ENCODE results near the gene ZMYM4. TPM values are rescaled to one million over a fixed set of nuclear protein-coding genes. Genes with fewer than 3 reads are reported as not detected.
A peak's percentile ranks its signal among the peaks of the same experiment; 100 is the strongest.

Gene ZMYM4
- polyA plus RNA-seq, 1 of the 3 experiments (the other 2 are of a cell fraction) = 12.2 TPM

GRCh38 chr1:35222322-35223083 is 46.0 kb upstream of the ZMYM4 start (continued):
- TF ChIP-seq USF1 (IDR thresholded peaks at IDR 0.05; ENCODE audit: borderline replicate concordance, low read depth) (0 out of 2 replicates have a peak, but pooled peaks have one; percentile 14), RXRA (IDR thresholded peaks at IDR 0.05; ENCODE audit: borderline replicate concordance, low read depth) (no peak), RFX5 (IDR thresholded peaks at IDR 0.05; ENCODE audit: low read length) (no peak), FOSL2 (IDR thresholded peaks at IDR 0.05; ENCODE audit: borderline replicate concordance, low read depth) (peak; percentile 61; the same call in 1 of the 2 replicates), GATA2 (CRISPR knock-in tag; IDR thresholded peaks at IDR 0.05) (no peak), NRF1 (IDR thresholded peaks at IDR 0.05; ENCODE audit: low read depth, low read length) (no peak), FOXJ3 (CRISPR knock-in tag; IDR thresholded peaks at IDR 0.05) (no peak), TCF12 (IDR thresholded peaks at IDR 0.05) (no peak), USF2 (IDR thresholded peaks at IDR 0.05; ENCODE audit: borderline replicate concordance, low read depth, low read length) (no peak), ZBTB33 (IDR thresholded peaks at IDR 0.05; ENCODE audit: borderline replicate concordance, low read depth) (no peak), FOXM1 (IDR thresholded peaks at IDR 0.05; ENCODE audit: low read depth) (no peak), SMC3 (IDR thresholded peaks at IDR 0.05; ENCODE audit: low read depth, low read length) (no peak), GABPA (IDR thresholded peaks at IDR 0.05; ENCODE audit: low read depth) (no peak), SIN3A (IDR thresholded peaks at IDR 0.05; ENCODE audit: borderline replicate concordance, low read depth, low read length) (no peak), RAD21 (IDR thresholded peaks at IDR 0.05; ENCODE audit: low read length) (no peak), ELF1 (IDR thresholded peaks at IDR 0.05) (no peak), IRF3 (IDR thresholded peaks at IDR 0.05; ENCODE audit: low read depth, low read length) (no peak), CHD2 (IDR thresholded peaks at IDR 0.05; ENCODE audit: low read length, partially characterized antibody) (no peak), EZH2phosphoT487 (IDR thresholded peaks at IDR 0.05; ENCODE audit: borderline replicate concordance, low read depth) (no peak)
